Right lobe of liver (tissue), 4 donors: Measurements from ENCODE around the gene C10orf95.

Experiments
- POLR2A ChIP-seq: fragments of 450-650 bp; IDR thresholded peaks from one replicate; pipeline ENCODE4 v1.6.1; 2017; ENCODE audit warnings: antibody characterized with exemption, mild to moderate bottlenecking
- TF ChIP-seq, protein P1 (sequence below), 4 donors: fragments of 200-600 bp in 3 of 4; fragments of 450-650 bp in 1 of 4; IDR thresholded peaks; one replicate each; pipeline versions ENCODE4 v1.5.1 to v1.8.0; 2016 to 2022; ENCODE audit warnings: antibody characterized with exemption in 4 of 4, mild to moderate bottlenecking in 2 of 4
- donor health status: DM: no; HTN: no; CAD: no.
- donor health status: DM: no; HTN: no; CAD: no.
- donor health status: DM: no; HTN: yes; CAD: no.

DNA sequence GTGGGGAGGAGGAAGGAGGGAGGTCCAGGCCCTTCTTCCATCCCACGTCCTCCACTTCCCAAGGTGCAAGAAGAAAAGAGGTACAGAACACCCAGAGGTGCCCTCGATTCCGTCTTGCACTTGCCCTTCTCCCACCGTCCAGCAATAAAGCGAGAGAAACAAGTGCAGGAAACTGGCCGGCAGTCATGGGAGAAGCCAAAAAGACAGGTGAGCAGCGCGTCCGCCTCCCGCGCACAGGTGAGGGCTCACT lies 1.3 kb downstream of the C10orf95 start:
- TF ChIP-seq, protein P1, sequence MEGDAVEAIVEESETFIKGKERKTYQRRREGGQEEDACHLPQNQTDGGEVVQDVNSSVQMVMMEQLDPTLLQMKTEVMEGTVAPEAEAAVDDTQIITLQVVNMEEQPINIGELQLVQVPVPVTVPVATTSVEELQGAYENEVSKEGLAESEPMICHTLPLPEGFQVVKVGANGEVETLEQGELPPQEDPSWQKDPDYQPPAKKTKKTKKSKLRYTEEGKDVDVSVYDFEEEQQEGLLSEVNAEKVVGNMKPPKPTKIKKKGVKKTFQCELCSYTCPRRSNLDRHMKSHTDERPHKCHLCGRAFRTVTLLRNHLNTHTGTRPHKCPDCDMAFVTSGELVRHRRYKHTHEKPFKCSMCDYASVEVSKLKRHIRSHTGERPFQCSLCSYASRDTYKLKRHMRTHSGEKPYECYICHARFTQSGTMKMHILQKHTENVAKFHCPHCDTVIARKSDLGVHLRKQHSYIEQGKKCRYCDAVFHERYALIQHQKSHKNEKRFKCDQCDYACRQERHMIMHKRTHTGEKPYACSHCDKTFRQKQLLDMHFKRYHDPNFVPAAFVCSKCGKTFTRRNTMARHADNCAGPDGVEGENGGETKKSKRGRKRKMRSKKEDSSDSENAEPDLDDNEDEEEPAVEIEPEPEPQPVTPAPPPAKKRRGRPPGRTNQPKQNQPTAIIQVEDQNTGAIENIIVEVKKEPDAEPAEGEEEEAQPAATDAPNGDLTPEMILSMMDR (IDR thresholded peaks at IDR 0.05): no peak
- no peak for TF ChIP-seq POLR2A
